ENCODE measurements around the gene DTNBP1.

Gene DTNBP1

DNA sequence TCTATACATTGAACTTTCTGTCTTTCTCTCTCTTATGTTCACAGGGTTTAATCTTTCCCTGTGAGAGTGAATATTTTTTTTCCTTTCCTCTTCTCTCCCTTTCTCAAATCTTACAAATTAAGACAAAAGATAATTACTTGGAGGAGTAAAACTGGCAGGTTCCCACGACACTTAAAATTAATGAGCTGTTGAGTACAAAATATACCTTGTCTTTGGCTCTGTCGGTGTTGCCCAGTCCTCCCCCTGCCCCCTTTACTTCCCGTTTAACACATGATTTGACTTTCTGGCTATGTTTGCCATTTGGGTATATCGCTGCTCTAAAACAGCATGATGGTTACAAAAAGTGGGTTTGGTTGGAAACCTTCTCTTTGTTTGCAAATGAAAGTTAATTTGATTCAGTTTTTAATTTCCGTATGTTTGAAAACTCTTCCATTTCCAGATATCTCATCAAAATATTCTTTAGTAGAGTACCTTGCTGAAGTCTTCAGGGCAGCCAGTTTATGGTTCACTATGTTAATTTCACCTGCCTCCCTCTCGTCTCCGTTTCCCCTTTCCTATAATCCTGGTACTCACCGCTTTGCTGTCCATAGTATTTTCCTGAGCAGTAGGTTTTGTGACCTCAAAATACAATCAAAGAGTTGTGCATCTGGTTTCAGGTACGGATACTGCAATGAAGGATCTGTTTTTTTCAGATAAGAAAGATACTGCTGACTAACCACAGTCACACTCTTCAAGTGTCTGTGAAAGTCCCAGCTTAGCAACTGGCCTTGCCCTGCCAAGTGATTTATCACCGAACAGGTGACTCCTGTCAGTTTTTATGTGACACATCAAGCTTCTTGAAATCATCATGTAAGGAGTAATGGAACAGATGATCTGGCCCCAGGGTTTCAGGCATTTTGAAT, 181.2 kb downstream of the DTNBP1 start:
- no peak overlapping the region for H3K4me3 ChIP-seq (ENCODE audit: low read length)
- no peak for DNase-seq (ENCODE audit: low read depth)
- TF ChIP-seq CTCF (conservative IDR thresholded peaks at IDR 0.05; ENCODE audit: low read depth, low read length) = no peak

GRCh38 chr6:15480525-15480924, 182.3 kb downstream of the DTNBP1 start:
- no peak overlapping the region for H3K4me3 ChIP-seq (ENCODE audit: low read length)
- DNase-seq (ENCODE audit: low read depth) = no peak
- no peak for TF ChIP-seq CTCF (conservative IDR thresholded peaks at IDR 0.05; ENCODE audit: low read depth, low read length)

DNA sequence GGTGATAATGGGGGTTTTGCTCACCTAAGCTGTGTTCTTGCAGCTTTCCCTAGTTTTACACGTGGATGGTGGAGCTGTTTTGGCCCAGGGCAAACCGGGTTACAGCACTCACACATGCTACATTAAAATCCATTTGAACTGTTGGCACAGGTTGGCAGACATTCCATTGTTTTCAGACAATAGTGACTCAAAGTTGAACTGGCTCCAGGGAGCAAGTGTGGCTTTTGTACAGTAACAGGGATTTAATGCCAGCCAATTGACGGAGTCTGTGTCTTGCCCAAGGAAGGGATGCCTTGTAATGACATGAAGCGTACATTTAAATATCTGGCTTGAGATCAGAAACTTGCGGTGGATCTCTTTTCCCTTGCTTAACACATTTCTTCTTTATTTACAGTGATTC, 183.1 kb downstream of the DTNBP1 start:
- no peak for TF ChIP-seq CTCF (conservative IDR thresholded peaks at IDR 0.05; ENCODE audit: low read depth, low read length)
- peak; percentile 80 for DNase-seq (ENCODE audit: low read depth)

GRCh38 chr6:15477746-15478145, 185.1 kb downstream of the DTNBP1 start:
- no peak for TF ChIP-seq CTCF (conservative IDR thresholded peaks at IDR 0.05; ENCODE audit: low read depth, low read length)
- H3K4me3 ChIP-seq (ENCODE audit: low read length) = no peak overlapping the region
- DNase-seq (ENCODE audit: low read depth) = no peak

More for the DNA sequence above, 183.1 kb downstream of the DTNBP1 start:
- no peak overlapping the region for H3K4me3 ChIP-seq (ENCODE audit: low read length)

DNA sequence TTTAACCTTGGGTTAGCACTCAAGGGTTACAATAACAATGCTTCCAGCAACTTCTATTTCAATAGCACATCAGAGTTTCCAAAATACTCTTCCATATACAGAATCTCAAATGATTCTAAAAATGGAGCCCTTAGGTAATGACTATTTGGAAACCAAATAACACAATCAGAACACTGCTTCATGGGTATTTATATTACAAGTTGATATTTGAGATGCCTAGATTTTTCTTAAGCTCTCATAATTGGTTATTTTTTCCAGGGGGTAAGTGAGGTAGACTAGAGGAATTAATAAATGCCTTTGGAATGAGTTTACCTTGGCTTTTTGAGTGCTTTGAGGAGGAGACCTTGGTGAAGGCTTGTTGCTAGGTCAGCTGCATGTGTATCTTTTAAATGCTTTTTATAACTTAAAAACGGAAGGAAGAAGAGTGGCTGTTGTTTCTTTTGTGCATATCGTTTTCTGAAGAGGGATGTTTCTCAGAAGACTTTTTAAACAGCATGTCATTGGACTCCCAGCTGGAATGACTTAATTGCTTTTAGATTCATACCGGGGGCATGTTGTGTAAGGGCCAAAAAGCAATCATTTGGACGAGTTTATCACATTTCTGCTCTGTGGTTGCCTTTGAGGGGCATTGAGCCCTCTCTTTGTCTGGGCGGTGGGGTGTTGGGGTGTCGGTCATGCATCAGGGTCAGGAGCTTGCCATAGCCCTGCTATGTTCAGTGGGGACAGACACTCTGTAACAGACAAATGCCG, 186.0 kb downstream of the DTNBP1 start:
- no peak overlapping the region for H3K4me3 ChIP-seq (ENCODE audit: low read length)
- no peak for DNase-seq (ENCODE audit: low read depth)
- TF ChIP-seq CTCF (conservative IDR thresholded peaks at IDR 0.05; ENCODE audit: low read depth, low read length) = no peak

- H3K4me3 ChIP-seq (ENCODE audit: low read length) = no peak overlapping the region
- TF ChIP-seq CTCF (conservative IDR thresholded peaks at IDR 0.05; ENCODE audit: low read depth, low read length) = no peak
- DNase-seq (ENCODE audit: low read depth) = no peak
These were observed 187.0 kb downstream of the DTNBP1 start for GRCh38 chr6:15475872-15476271.

Measured in retinal pigment epithelial cell (primary cell).